ENCODE results near the gene CARD14.

The CARD14 gene

DNA sequence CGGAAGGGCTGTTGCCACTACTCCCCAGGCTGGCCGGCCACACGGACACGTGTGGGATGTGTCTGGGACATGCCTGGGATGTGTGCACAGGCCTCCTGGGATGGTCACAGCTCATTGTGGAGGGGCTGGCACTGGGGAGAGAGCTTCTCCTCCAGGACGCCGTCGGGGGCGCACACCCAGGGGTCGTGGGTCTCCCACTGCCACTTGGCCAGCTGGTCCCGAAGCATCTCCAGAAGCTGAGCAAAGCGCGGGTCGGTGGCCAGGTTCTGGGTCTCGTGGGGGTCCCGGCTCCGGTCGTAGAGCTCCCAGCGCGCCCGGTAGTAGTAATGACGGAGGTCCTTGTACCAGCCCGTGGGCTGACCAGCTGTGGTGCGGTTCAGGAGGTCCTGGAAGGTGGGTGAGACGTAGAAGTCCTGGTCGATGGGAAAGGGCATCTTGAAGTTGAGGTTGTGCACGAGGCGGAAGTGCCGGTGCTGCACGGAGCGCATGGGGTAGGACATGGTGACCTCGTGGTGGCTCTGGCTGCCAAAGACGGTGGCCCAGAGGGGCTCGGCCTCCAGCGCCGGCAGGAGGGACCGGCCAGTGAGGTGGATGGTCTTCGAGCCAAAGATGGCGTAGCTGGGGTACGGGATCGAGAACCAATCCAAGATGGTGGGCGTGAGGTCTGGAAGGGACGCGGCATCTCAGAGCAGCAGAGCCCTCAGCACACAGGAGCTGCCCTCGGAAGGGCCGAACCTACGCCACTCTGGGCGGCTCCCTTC is 40.7 kb downstream of the CARD14 start:
- DNase-seq (ENCODE audit: low read depth) = no peak

DNA sequence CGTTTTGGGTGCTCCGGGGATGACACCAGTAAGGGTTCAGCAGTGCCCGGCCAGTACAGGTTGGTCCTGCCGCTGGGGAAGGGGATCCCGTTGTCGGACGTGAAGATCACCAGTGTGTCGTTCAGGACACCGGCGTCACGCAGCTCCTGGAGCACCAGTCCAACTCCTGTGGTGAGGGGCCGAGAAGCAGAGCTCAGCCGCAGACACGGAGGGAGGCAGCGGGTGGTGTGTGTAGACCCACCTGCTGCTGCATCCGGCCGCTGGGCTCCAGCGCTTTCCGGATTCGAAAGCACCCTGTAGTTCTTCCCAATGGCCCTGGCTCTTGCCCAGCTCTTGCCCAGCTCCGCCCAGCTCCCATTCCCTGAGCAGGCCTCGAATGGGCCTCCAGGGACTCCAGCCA is 42.3 kb downstream of the CARD14 start:
- no peak for DNase-seq (ENCODE audit: low read depth)

DNA sequence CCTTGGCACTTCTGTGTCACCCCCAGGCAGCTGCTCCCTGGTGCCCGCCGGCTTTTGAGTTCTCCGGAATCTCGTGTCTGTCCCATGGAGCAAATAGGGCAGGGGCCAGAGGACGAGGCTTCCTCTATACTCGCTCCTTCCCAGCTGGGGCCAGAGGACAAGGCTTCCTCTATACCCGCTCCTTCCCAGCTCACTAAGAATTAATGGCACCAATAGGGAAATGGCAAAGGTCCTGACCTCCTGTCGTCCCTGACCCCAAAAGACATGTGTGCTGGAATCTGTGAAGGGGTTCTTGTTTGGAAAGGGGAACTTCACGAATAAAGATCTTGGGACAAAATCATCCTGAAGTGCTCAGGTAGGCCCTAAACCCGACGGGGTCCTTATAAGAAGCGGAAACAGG is 42.7 kb downstream of the CARD14 start:
- DNase-seq (ENCODE audit: low read depth) = no peak

DNA sequence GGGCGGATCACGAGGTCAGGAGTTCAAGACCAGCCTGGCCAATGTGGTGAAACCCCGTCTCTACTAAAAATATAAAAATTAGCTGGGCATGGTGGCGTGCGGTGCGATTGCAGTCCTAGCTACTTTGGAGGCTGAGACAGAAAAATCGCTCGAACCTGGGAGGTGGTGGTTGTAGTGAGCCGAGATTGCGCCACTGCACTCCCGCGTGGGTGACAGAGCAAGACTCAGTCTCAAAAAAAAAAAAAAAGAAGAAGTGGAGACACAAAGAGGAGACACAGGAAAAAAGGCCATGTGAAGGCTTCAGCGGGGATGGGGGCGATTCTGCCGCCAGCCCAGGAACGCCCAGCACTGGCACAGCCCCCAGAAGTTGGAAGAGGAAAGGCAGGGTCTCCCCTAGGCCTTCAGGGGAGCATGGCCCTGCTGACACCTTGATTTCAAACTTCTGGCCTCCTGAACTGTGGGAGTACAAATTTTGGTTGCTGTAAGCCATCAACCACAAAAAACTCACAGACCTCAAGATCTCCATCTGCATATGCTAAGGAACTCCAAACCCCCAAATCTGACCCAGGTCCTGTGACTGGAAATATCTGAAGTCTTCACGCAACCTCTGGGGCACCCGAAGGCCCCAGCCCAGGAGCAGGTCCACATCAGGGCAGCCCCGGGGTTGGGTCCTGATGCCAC is 43.3 kb downstream of the CARD14 start:
- DNase-seq (ENCODE audit: low read depth) = no peak

DNA sequence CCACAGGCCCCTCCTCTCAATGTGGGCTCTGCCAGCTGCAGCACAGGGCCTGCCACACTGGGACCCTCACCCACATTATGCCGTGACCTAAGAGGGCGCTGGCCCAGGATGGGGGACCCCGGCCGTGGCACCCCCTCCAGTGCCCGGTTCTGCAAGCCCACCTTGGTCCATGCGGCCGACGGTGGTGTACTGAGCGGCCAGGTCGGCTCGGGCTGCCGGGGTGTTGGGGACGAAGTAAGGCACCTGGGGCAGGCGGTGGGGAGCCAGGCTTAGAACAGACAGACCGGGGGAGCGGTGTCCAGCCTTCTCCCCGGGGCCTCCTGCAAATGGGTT is 43.8 kb downstream of the CARD14 start:
- no peak for DNase-seq (ENCODE audit: low read depth)

DNA sequence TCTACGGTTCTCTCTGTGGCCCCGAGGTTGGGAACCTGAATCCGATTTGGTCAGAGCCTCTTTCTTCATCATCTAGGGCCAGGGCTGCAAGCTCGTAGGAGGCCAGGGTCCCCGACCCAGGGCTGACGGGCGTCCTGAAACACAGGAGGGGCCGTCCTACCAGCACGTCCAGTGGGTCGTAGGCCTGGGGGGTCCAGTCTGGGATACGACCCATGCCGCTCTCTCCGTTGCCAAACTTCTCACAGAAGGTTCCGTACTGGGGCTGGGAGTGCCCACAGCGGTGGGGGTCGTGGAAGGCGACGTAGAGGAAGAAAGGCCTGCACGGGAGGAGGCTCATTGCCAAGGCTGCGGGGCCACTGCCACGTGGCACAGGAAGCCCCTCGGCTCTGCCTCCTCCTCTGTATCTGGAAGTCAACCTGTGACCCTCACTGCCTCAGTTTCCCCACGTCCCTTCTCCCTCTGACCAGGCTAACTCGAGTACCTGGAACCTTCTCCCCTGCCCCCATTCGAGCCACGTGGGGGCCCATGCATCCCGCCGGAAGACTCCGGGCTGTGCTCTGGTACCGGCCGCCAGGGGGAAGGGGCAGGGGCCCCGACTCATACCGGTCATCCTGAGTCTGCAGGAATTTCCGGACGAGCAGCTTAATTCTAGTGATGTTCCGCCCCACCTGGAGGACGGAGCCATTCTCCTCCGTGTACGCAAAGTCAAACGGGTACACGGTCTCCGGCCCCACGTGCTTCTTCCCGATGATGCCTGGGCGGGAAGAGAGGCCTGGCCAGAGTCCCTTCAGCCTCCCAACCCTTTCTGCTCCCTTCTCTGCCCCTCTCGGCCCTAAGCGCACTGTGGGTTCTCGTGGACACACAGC is 44.4 kb downstream of the CARD14 start:
- DNase-seq (ENCODE audit: low read depth) = no peak

DNA sequence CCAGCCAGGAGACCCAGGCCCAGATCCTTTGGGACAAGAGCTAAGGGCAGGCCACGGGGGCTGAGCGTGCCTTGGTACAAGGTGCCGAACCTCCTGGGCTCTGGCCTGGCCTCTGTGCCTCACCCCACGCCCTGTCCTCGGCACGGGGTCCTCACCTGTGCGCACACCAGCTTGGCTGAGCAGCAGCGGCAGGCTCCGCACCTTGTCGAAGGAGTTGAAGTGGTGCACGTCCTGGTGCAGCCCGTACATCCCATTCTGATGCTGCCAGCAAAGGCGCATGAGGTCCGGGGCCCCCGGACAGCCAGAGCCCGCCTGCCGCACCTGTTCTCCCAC is 45.0 kb downstream of the CARD14 start:
- no peak for DNase-seq (ENCODE audit: low read depth)

DNA sequence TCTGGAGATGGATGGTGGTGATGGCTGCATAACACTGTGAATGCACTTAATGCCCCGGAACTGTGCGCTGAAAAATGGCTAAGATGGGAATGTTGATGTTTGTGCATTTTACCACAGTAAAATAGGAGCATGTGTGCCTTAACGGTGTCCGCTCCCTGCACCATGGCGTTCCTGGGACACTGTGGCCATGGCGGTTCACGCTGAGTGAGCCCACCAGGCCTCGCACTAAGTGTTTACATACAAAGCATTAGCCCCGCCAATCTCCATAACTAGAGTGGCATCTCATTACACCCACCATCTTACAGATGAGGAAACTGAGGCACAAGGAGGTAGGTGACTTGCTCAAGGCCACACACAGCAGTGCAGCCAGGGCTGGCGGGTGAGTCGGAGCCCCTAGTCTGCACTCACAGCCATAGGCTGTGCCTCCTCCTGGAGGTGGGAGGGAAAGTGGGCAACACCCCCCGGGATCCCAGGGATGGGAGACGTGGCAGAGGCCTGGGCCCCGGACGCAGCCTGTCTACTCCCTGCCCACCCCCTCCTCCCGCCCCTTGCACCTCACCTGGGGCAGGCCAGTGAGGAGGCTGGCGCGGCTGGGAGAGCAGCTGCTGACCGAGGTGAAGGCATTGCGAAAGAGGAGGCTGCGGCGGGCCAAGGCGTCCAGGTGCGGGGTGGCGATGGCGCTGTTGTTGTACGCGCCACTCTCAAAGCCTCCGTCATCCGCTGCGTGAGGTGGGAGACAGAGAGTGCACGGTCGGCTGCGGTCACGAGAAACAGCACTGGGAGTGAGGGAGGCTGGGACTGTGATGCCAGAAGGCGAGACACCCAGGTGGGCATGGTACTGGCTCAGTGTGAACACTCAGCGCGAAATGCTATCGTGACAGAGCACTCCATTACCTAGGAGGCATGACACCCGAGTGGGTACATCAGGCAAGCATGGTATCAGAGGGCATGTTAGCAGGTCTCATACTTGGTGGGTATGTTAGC is 46.9 kb downstream of the CARD14 start:
- DNase-seq (ENCODE audit: low read depth) = no peak

DNA sequence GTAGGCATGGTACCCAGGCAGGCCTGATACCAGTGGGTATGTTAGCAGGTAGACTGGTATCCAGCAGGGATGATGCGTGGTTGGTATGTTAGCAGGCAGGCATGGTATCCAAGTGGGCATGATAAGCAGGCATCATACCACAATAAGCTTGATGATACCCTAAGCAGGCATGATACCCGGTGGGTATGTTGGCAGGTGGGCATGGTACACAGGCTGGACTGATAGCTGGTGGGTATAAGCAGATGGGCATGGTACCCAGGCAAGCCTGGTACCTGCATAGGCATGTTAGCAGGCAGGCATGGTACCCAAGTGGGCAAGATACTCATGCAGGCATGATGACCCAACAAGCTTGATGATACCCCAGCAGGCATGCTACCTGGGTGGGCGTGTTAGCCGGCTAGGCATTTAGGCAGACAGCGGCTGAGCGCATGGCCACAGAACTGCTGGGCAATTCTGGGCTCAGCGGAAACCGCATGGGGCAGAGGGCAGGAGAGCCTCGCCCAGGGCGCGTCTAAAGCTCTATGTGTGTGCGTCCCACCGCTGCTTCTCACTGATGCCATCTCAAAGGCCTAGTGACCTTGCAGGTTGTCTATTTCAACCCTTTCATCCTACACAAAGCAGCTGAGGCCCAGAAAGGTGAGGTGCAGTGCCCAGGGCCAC is 48.0 kb downstream of the CARD14 start:
- DNase-seq (ENCODE audit: low read depth) = no peak

DNA sequence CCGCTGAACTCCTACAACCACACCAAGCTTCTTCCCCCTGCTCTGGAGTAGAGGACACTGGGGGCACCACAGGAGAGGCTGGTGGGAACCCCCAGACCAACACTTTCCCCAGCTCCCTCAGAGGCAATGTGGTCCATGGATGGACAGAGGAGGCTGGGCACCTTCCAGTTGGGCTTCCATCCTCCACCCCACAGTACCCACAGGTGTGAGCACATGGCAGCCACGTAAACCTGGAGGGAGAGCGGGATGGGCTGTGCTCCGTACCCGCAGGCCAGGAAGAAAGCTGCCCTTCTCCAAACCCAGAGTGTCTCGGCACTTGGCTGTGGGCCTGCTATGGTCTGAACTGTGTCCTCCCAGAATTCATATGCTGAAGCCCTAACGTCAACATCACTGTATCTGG is 48.6 kb downstream of the CARD14 start:
- no peak for DNase-seq (ENCODE audit: low read depth)

DNA sequence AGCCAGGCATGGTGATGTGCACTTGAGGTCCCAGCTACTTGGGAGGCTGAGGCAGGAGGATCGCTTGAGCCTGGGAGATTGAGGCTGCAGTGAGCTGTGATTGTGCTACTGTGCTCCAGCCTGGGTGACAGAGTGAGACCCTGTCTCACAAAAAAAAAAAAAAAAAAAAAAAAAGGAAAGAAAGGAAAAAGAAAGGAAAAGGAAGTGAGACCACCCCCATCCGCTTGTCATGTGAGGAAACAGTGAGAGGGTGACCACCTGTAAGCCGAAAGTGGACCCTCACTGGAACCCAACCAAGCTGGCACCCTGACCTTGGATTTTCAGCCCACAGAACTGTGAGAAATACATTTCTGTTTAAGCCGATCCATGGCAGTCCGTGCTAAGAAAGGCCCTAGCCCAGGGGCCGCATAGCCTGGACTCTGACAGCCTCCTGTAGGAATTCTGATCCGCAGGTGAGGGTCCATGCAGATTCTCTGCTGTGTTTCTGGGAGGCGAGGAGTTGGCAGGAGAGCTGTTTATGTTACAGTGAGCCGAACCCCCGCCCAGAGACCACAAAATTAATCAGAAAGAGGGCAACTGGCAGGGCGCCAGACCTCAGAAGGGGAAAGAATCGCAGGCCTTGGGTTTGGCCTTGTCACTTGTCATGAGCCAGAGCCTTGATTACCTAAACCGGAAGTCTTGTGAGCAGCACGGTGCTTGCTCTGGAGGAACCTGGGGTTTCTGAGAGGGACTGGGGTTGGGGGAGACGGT is 49.4 kb downstream of the CARD14 start:
- peak; percentile 78 for DNase-seq (ENCODE audit: low read depth)

DNA sequence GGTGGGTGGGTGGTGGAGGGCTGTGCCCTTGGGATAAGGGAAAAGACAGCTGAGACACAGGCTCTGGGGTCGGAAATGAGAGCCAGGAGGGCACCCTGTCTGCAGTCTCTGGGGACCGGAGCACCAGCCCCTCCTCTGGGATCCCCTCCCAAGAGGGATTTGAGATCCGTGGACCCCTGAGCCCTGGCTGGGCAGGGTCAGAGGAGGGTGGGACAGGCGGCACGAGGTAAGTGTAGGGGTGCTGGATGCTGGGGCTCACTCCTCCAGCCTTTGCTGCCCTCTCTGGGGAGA is 49.9 kb downstream of the CARD14 start:
- no peak for DNase-seq (ENCODE audit: low read depth)

DNA sequence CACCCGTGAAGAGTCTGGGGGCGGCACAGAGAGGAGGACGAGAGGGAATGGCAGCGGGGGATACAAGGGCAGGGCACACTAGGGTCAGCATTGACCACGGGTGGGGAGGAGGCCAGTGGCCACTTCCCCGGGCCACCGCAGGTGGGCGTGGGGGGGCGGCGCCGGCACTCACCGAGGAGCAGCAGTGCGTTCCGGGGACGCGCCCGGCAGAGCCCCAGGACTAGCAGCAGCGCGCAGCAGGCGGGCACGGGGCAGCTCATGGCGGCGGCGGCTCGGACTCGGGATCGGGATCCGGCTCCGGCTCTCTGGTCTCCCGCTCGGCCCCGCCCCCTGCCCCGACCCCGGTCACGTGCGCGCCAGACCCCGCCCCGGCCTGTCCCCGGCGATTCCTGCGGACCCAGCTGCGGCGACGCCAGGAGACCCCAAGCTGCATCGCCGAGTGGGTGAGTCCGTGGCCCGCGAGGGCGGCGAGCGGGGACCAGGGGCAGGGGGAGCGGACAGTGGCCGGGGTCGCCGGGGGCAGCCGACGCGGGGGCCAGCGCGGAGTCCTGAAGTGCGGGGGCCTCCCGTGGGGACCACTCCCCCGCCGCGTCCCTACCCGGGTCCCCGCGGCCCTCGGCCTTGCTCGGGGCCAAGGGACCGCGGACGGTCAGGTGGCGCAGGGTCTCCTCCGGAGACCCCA is 50.4 kb downstream of the CARD14 start, which contains the start of the genes SGSH and SLC26A11:
Gene SGSH (minus strand): TSS at position 280 of the 682 bp plus-strand sequence. CDS start 20 bp downstream, at position 260.
Gene SLC26A11 (plus strand): TSS at position 374 of the 682 bp plus-strand sequence. CDS start 1,134 bp downstream, outside the sequence.
- DNase-seq (ENCODE audit: low read depth) = peak; percentile 40

DNA sequence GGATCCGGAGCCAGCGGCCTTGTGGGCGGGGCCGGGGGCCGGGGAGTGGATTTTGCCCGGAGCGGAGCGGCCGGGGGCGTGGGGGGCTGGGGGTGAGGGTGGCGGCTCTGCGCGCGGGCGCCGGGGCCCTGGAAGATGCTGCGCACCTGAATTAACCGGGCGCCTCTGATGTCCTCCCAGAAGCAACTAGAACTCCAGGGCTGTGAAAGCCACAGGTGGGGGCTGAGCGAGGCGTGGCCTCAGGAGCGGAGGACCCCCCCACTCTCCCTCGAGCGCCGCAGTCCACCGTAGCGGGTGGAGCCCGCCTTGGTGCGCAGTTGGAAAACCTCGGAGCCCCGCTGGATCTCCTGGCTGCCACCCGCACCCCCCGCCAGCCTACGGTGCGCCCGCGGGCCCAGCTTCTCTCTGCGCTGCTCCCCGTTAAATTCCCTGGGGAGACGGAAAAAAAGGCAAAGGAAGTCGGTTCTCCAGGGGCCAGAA is 50.9 kb downstream of the CARD14 start:
- DNase-seq (ENCODE audit: low read depth) = no peak

DNA sequence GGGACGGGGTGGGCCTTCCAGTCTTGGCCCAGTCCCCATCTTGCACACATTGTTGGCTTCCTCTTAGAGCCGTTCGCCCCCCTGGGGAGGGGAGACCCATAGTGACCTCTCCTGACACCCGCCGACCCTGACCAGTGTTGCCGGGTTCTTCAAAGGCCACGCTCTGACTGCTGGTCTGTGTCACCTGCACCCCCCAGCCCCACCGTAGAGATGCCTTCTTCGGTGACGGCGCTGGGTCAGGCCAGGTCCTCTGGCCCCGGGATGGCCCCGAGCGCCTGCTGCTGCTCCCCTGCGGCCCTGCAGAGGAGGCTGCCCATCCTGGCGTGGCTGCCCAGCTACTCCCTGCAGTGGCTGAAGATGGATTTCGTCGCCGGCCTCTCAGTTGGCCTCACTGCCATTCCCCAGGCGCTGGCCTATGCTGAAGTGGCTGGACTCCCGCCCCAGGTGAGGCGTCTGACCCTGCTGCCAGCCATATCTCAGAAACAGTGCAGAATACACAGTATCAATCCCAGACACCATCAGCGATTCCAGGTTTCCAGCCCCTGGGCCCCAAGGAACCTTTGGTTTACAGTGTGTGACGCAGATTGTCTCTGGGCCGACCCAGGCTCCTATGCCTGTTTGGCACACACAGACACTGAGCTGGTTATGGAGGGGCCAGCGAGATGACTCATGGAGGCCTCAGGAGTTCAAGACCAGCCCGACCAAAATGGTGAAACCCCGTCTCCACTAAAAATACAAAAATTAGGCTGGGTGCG is 51.7 kb downstream of the CARD14 start:
- no peak for DNase-seq (ENCODE audit: low read depth)

DNA sequence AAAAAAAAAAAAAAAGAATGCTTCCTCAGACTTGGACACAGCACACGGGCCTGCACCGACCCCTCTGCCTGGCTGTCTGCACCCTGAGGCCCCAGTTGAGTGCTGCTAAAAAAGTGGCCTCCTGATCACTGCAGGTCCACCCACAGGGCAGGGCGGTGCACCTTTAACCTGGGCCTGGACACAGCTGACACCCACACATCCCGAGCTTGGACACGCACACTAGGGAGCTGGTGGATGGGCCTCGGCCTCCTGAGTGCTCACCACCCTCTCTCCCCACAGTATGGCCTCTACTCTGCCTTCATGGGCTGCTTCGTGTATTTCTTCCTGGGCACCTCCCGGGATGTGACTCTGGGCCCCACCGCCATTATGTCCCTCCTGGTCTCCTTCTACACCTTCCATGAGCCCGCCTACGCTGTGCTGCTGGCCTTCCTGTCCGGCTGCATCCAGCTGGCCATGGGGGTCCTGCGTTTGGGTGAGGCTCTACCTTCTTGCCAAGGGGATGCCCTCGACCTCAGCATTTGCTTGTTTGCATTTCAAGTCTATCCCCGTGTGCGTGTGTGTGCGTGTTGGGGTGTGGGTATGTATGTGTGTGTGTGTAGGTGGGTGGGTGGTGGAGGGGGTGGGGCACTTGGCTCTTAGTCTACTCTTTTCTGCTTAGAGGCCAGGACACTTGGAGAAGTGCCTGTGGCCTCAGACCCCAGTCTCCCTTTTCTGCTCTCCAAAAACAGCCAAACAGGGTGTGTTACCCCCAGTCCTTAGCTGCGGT is 52.7 kb downstream of the CARD14 start:
- DNase-seq (ENCODE audit: low read depth) = no peak

DNA sequence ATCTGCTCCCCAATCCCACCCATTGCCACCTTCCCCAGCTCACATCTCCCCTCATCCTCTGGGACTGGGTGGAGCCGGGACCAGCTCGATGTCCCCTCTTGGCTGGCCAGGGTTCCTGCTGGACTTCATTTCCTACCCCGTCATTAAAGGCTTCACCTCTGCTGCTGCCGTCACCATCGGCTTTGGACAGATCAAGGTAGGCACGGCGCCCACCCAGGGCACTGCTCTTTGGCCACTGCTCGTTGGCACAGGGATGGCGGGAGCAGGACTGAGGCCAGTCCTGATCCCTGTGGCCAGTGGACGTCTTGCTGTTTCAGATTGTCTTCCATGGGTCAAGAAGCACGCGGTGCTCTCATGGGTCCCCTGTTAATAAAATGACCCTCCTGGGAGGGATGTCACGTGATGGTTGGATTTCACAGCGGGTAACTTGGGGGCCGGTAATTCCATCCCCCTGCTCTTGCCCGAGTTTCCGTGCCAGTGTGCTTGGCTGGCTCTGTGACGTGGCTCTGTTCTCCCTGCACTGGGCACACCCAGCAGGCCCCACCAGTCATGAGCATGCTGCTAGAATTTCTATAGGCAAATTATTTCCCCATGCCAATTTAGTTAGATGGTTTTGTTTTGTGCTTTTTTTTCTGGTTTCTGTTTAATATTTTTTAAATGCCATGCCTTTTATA is 53.4 kb downstream of the CARD14 start:
- no peak for DNase-seq (ENCODE audit: low read depth)

All from stimulated activated CD8-positive, alpha-beta memory T cell treated with anti-CD3 and anti-CD28 coated beads, Interleukin-15, amount 100 ng/mL, for 24 hours (primary cell).